ENCODE measurements around the gene ERBB4.

Gene ERBB4

GRCh38 chr2:211494536-211494935, 1044.1 kb downstream of the ERBB4 start:
- no peaks in the 10 kb centered on the region for H3K36me3 Mint-ChIP-seq (ENCODE audit: low read depth)
- H3K27me3 Mint-ChIP-seq = no peaks in the 10 kb centered on the region
- H3K27ac Mint-ChIP-seq = no peak overlapping the region
- no peak for DNase-seq
- no peak overlapping the region for H3K4me3 Mint-ChIP-seq
- H3K9me3 Mint-ChIP-seq = peaks cover 2% of the 10 kb centered on the region
- no peaks in the 10 kb centered on the region for H3K4me1 Mint-ChIP-seq (ENCODE audit: low read depth)

GRCh38 chr2:211494085-211494484, 1044.5 kb downstream of the ERBB4 start:
- H3K27me3 Mint-ChIP-seq = no peaks in the 10 kb centered on the region
- H3K9me3 Mint-ChIP-seq = peaks cover 2% of the 10 kb centered on the region
- DNase-seq = no peak
- no peak overlapping the region for H3K27ac Mint-ChIP-seq
- no peak overlapping the region for H3K4me3 Mint-ChIP-seq
- H3K4me1 Mint-ChIP-seq (ENCODE audit: low read depth) = no peaks in the 10 kb centered on the region
- no peaks in the 10 kb centered on the region for H3K36me3 Mint-ChIP-seq (ENCODE audit: low read depth)

- no peaks in the 10 kb centered on the region for H3K36me3 Mint-ChIP-seq (ENCODE audit: low read depth)
- no peak for DNase-seq
- H3K4me3 Mint-ChIP-seq = no peak overlapping the region
- H3K9me3 Mint-ChIP-seq = no peaks in the 10 kb centered on the region
- no peaks in the 10 kb centered on the region for H3K27me3 Mint-ChIP-seq
- no peaks in the 10 kb centered on the region for H3K4me1 Mint-ChIP-seq (ENCODE audit: low read depth)
- H3K27ac Mint-ChIP-seq = no peak overlapping the region
Measured at GRCh38 chr2:211487733-211488132, 1050.9 kb downstream of the ERBB4 start.

- DNase-seq = no peak
- Mint-ChIP-seq H3K27me3 (no peaks in the 10 kb centered on the region), H3K4me1 (ENCODE audit: low read depth) (no peaks in the 10 kb centered on the region), H3K36me3 (ENCODE audit: low read depth) (no peaks in the 10 kb centered on the region), H3K27ac (no peak overlapping the region), H3K4me3 (no peak overlapping the region), H3K9me3 (no peaks in the 10 kb centered on the region)
Measured at GRCh38 chr2:211479536-211480150, 1059.0 kb downstream of the ERBB4 start.

GRCh38 chr2:211477537-211478275, 1060.9 kb downstream of the ERBB4 start:
- H3K27me3 Mint-ChIP-seq = no peaks in the 10 kb centered on the region
- no peaks in the 10 kb centered on the region for H3K9me3 Mint-ChIP-seq
- H3K36me3 Mint-ChIP-seq (ENCODE audit: low read depth) = no peaks in the 10 kb centered on the region
- H3K4me3 Mint-ChIP-seq = no peak overlapping the region
- DNase-seq = no peak
- H3K4me1 Mint-ChIP-seq (ENCODE audit: low read depth) = no peaks in the 10 kb centered on the region
- H3K27ac Mint-ChIP-seq = no peak overlapping the region

- H3K4me1 Mint-ChIP-seq (ENCODE audit: low read depth) = no peaks in the 10 kb centered on the region
- no peak for DNase-seq
- H3K27me3 Mint-ChIP-seq = no peaks in the 10 kb centered on the region
- H3K4me3 Mint-ChIP-seq = no peak overlapping the region
- H3K9me3 Mint-ChIP-seq = no peaks in the 10 kb centered on the region
- H3K27ac Mint-ChIP-seq = no peak overlapping the region
- no peaks in the 10 kb centered on the region for H3K36me3 Mint-ChIP-seq (ENCODE audit: low read depth)
Measured at GRCh38 chr2:211473116-211473515, 1065.5 kb downstream of the ERBB4 start.

- Mint-ChIP-seq H3K9me3 (no peaks in the 10 kb centered on the region), H3K4me1 (ENCODE audit: low read depth) (no peaks in the 10 kb centered on the region), H3K27me3 (no peaks in the 10 kb centered on the region), H3K4me3 (no peak overlapping the region), H3K36me3 (ENCODE audit: low read depth) (no peaks in the 10 kb centered on the region), H3K27ac (no peak overlapping the region)
- no peak for DNase-seq
Measured at GRCh38 chr2:211469664-211470059, 1068.9 kb downstream of the ERBB4 start.

- no peak for DNase-seq
- Mint-ChIP-seq H3K4me1 (ENCODE audit: low read depth) (no peaks in the 10 kb centered on the region), H3K27ac (no peak overlapping the region), H3K36me3 (ENCODE audit: low read depth) (no peaks in the 10 kb centered on the region), H3K27me3 (no peaks in the 10 kb centered on the region), H3K9me3 (no peaks in the 10 kb centered on the region), H3K4me3 (no peak overlapping the region)
Measured at GRCh38 chr2:211468877-211469663, 1069.5 kb downstream of the ERBB4 start.

- DNase-seq = no peak
- Mint-ChIP-seq H3K36me3 (ENCODE audit: low read depth) (no peaks in the 10 kb centered on the region), H3K9me3 (no peaks in the 10 kb centered on the region), H3K27ac (no peak overlapping the region), H3K4me3 (no peak overlapping the region), H3K27me3 (no peaks in the 10 kb centered on the region), H3K4me1 (ENCODE audit: low read depth) (no peaks in the 10 kb centered on the region)
Measured at GRCh38 chr2:211468217-211468616, 1070.4 kb downstream of the ERBB4 start.

- H3K9me3 Mint-ChIP-seq = no peaks in the 10 kb centered on the region
- H3K4me3 Mint-ChIP-seq = no peak overlapping the region
- no peak overlapping the region for H3K27ac Mint-ChIP-seq
- no peak for DNase-seq
- no peaks in the 10 kb centered on the region for H3K36me3 Mint-ChIP-seq (ENCODE audit: low read depth)
- H3K27me3 Mint-ChIP-seq = no peaks in the 10 kb centered on the region
- H3K4me1 Mint-ChIP-seq (ENCODE audit: low read depth) = no peaks in the 10 kb centered on the region
Measured at GRCh38 chr2:211463397-211463796, 1075.2 kb downstream of the ERBB4 start.

GRCh38 chr2:211458974-211459373, 1079.6 kb downstream of the ERBB4 start:
- H3K9me3 Mint-ChIP-seq = no peaks in the 10 kb centered on the region
- no peaks in the 10 kb centered on the region for H3K4me1 Mint-ChIP-seq (ENCODE audit: low read depth)
- no peak overlapping the region for H3K27ac Mint-ChIP-seq
- H3K27me3 Mint-ChIP-seq = no peaks in the 10 kb centered on the region
- DNase-seq = no peak
- H3K36me3 Mint-ChIP-seq (ENCODE audit: low read depth) = no peaks in the 10 kb centered on the region
- no peak overlapping the region for H3K4me3 Mint-ChIP-seq

GRCh38 chr2:211457325-211457724, 1081.3 kb downstream of the ERBB4 start:
- H3K4me3 Mint-ChIP-seq = no peak overlapping the region

GRCh38 chr2:211455216-211455841, 1083.3 kb downstream of the ERBB4 start:
- Mint-ChIP-seq H3K4me1 (ENCODE audit: low read depth) (no peaks in the 10 kb centered on the region), H3K4me3 (no peak overlapping the region), H3K36me3 (ENCODE audit: low read depth) (no peaks in the 10 kb centered on the region), H3K27me3 (no peaks in the 10 kb centered on the region), H3K27ac (no peak overlapping the region), H3K9me3 (no peaks in the 10 kb centered on the region)
- DNase-seq = no peak

More at GRCh38 chr2:211457325-211457724, 1081.3 kb downstream of the ERBB4 start:
- Mint-ChIP-seq H3K4me1 (ENCODE audit: low read depth) (no peaks in the 10 kb centered on the region), H3K36me3 (ENCODE audit: low read depth) (no peaks in the 10 kb centered on the region), H3K9me3 (no peaks in the 10 kb centered on the region), H3K27me3 (no peaks in the 10 kb centered on the region), H3K27ac (no peak overlapping the region)
- no peak for DNase-seq

GRCh38 chr2:211454679-211455078, 1083.9 kb downstream of the ERBB4 start:
- DNase-seq = no peak
- no peaks in the 10 kb centered on the region for H3K36me3 Mint-ChIP-seq (ENCODE audit: low read depth)
- H3K4me1 Mint-ChIP-seq (ENCODE audit: low read depth) = no peaks in the 10 kb centered on the region
- H3K4me3 Mint-ChIP-seq = no peak overlapping the region
- H3K27me3 Mint-ChIP-seq = no peaks in the 10 kb centered on the region
- no peak overlapping the region for H3K27ac Mint-ChIP-seq
- H3K9me3 Mint-ChIP-seq = no peaks in the 10 kb centered on the region

Data from activated T-cell treated with anti-CD3 and anti-CD28 coated beads, Interleukin-2, amount 50 U/mL, for 24 hours (primary cell).